ENCODE measurements around the gene GPC6. TPM values are rescaled to one million over a fixed set of nuclear protein-coding genes. Genes with fewer than 3 reads are reported as not detected.

The GPC6 gene
- total and polyA plus RNA-seq, 9 of the 15 experiments (the other 6 are each of a cell fraction or from before 2014, with no cell fraction given): under 0.01 to 0.20 (median 0.01) TPM; not detected in 4

- TF ChIP-seq RERE (CRISPR knock-in tag; IDR thresholded peaks at IDR 0.05; ENCODE audit: borderline replicate concordance) (no peak), CHD2 (IDR thresholded peaks at IDR 0.05; ENCODE audit: low read depth, low read length) (no peak), HMG20A (CRISPR knock-in tag; conservative IDR thresholded peaks at IDR 0.05) (no peak), STAT5B (CRISPR knock-in tag; IDR thresholded peaks at IDR 0.05) (no peak), ATF3 (IDR thresholded peaks at IDR 0.05) (no peak), ATF3 (CRISPR knock-in tag; conservative IDR thresholded peaks at IDR 0.05) (no peak), ELK1 (CRISPR knock-in tag; IDR thresholded peaks at IDR 0.05) (no peak), HNRNPK (IDR thresholded peaks at IDR 0.05; ENCODE audit: low read depth, low read length, poor library complexity, severe bottlenecking) (no peak), ZBTB12 (CRISPR knock-in tag; IDR thresholded peaks at IDR 0.05) (no peak), ADNP (tag; IDR thresholded peaks at IDR 0.05) (no peak), PPARD (CRISPR knock-in tag; IDR thresholded peaks at IDR 0.05) (no peak), ZNF512 (tag; IDR thresholded peaks at IDR 0.05) (no peak)
Observed at GRCh38 chr13:94227255-94227879, 1000.8 kb downstream of the GPC6 start (continued).
